Stimulated activated CD4-positive, alpha-beta T cell treated with anti-CD3 and anti-CD28 coated beads, Interleukin-2, amount 100 ng/mL, for 4 hours (primary cell): ENCODE data around the gene MTMR12.

Experiments used
- DNase-seq: peaks from one replicate; pipeline ENCODE4 v3.0.0-alpha.2; 2020; ENCODE audit warnings: low read depth

The MTMR12 gene

GRCh38 chr5:32274548-32275395, 38.0 kb downstream of the MTMR12 start:
- DNase-seq, result no peak

- no peak for DNase-seq
Measured at GRCh38 chr5:32273821-32274220, 38.9 kb downstream of the MTMR12 start.

- DNase-seq, result no peak
Measured at GRCh38 chr5:32272746-32273145, 40.0 kb downstream of the MTMR12 start.

GRCh38 chr5:32270946-32271345, 41.8 kb downstream of the MTMR12 start:
- DNase-seq, result no peak

DNA sequence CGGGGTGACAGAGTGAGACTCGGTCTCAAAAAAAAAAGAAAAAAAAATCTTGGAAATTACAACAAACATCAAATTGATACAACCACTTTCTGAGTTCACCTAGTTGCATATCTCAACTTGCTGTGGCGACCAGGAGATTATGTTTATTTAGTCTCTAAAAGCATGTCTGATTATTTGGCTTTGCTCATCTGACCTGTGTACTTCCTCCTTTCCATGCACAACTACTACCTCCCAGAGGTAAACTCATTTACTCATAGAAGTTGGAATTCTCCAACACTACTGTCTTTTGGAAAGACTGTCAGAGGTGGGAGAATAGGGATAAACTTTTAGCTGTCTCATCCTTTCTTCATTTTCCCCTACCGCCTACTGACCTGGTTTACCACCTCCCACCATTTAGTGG, 42.6 kb downstream of the MTMR12 start:
- no peak for DNase-seq

GRCh38 chr5:32265902-32266301, 46.8 kb downstream of the MTMR12 start:
- no peak for DNase-seq

DNA sequence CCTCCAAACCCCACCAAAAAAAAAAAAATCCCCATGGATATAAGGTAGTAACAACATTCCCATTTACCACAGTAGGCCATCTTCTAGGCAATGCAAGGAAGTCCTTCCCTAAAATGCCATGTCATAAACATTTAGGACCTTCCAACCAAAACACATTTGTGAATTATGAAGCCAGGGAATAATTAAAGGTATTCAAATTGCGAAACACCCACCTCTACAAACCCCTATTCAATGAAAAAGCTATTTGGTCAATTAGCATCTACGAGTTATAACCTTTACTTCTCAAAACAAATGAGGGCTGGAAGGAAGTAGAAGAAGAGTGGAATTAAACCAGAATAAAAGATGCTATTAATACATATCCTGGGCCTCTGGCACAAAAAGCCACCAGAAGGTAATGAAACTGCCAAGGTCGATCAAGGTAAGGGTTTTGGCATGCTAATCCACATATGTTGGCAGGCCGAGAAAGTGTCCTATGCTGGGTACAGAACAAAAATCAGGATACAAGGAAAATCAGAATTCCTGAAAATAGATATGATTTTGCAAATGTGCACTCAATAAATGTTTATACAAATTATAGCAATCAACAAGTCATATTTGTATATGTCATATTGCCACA, 47.7 kb downstream of the MTMR12 start:
- DNase-seq, result no peak

- DNase-seq, result no peak
Measured at GRCh38 chr5:32263684-32264083, 49.1 kb downstream of the MTMR12 start.

- DNase-seq, result no peak
Measured at GRCh38 chr5:32261198-32261597, 51.5 kb downstream of the MTMR12 start.

DNA sequence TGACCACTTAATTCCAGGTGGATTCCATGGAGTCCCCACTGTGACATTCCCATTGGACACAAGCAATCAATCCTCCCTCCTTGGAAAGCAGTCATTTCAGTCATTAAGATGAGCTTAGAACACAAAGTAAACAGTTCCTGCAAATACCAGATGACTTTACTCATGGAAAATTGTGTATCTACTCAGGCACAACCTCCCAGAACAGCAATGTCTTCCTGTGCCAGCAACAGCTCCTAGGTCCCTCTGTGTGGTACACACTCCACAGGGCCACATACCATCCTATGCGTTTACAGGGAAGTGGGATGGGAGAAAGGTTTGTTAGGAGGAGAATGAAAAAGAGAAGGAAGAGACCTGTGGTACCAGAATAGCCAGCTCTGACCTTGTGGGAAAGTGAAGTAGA, 53.7 kb downstream of the MTMR12 start:
- no peak for DNase-seq

GRCh38 chr5:32258424-32258823, 54.3 kb downstream of the MTMR12 start:
- DNase-seq, result no peak

GRCh38 chr5:32255540-32255900, 57.2 kb downstream of the MTMR12 start:
- no peak for DNase-seq

GRCh38 chr5:32254881-32255539, 57.7 kb downstream of the MTMR12 start:
- no peak for DNase-seq

DNA sequence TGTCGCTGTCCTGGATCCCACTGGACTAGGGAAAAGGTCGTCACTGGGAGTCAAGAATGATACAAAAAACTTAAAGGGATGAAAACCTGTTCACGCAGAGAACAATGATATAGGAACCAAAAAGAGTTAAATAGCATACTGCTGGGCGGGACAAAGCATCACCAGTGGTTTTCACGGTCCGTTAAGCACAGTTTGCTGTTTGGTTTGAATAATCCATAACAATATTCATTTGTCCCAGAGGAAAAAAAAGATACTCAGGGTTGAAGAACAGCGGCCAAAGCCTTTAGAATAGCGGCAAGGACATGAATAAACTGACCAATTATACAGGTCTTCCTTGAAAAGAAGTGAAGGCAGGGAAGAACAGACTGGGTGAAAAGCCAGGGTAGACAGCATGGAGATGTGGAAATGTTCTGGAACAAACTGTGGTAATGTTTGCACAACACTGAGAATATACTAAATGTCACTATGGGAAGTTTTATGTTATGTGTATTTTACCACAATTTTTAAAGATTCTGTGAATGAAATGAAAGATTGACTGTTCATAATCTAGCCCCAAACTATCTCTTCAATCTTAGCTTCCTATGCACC, 60.8 kb downstream of the MTMR12 start:
- no peak for DNase-seq

DNA sequence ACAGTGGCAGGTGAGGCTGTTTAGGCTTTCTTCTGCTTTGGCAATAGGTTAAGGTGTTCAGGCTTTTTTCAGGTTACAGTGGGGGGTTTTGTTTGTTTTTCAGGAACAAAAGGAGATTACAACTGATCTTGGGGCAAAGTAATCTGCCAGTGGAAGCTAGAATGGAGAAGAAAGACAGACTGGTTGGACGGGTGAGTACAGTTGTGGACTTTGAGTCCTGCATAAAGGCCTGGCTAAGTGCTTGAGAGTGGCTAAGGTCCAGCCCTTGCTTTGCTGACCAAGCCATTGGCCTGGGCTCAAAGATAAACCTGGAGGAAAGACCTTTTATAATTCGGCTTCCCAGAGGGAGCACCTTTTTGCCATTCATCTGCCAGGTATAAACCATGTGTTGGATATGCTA, 63.1 kb downstream of the MTMR12 start:
- no peak for DNase-seq

- DNase-seq, result no peak
Measured at GRCh38 chr5:32245742-32246141, 67.0 kb downstream of the MTMR12 start.

- no peak for DNase-seq
Measured at GRCh38 chr5:32244017-32244416, 68.7 kb downstream of the MTMR12 start.

DNA sequence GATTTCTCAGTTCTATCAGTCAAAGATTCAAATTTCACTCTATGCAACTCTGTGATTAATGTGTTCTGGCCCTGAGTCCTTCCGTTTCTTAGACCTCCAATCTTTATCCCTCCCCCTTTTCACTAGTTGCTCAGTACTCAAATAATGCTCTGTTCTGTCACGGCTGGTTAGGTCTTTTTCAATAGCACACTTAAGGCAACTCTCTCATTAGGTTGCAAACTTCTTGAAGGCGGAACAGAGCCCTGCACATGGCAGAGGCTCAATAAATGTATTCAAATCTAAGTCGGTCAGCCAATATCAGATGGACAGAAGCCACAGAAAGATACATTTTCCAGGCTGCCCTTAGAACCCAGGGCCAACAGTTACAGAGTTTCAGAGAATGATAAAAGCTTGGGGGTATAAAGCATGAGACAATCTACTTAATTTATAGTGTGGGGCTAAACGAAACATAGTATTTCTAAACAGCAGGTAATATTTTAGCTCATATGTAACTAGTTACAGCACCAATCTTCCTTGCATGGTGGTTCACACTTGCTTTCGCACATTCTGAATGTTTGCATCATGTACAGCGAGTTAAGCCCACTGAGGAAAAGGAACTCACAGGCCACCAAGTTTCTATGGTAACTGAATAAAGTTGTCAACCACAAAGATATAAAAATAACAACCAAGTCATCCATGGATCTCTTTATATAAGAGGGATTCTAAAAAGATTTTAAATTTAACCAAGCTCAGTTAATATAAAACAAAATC, 71.5 kb downstream of the MTMR12 start:
- no peak for DNase-seq

DNA sequence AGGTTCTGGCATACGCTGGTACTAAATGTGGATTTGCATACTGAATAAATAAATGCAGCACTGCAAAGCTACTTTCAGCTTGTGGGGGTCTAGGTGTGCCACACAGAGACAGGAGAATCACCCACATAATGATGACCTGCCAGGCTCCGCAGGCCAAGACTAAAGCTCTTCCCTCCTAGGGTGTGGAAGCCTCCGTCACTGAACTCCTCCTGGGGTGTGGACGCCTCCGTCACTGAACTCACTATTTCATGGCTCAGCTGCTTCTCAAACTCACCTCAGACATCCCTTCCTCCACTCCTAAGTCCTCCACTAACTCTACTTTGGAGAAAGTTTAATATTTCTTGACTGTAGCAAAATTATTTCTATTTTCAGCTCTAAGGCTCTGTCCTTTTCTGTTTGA, 73.4 kb downstream of the MTMR12 start:
- DNase-seq, result no peak

DNA sequence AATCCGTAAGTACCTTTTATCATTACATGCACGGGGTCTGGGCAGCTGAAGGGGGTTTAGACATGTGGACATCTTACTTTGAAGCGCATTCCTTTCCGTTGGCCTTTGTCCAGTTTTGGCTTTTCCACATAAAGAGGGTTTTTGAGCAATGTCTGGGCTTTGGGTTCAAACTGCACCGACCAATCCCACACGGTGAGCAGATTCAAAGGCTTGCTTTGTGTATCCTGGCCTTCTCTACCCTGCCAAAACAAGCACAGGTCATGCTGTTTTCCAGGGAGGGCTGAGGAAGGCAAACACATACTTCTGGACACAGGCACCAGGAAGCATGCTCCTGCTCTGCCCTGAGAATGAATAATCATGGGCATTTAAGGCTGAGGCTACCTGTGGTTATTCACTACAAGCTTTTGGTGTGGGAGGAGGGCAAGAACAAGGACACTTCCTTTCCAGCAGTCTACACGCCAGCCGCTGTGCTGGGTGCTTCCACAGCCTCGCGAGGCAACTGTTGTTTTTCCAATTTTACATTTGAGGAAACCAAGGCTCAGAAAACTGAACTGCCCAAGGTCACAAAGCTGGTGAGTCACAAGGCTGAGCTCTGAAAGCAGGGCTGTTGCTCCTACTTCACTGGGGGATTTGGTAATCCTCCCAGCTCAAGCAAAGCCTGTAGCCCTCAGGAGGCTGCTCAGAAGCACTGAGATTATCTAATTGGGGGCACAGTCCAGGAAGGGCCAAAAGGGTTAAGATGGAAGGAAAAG, 78.9 kb downstream of the MTMR12 start:
- no peak for DNase-seq

DNA sequence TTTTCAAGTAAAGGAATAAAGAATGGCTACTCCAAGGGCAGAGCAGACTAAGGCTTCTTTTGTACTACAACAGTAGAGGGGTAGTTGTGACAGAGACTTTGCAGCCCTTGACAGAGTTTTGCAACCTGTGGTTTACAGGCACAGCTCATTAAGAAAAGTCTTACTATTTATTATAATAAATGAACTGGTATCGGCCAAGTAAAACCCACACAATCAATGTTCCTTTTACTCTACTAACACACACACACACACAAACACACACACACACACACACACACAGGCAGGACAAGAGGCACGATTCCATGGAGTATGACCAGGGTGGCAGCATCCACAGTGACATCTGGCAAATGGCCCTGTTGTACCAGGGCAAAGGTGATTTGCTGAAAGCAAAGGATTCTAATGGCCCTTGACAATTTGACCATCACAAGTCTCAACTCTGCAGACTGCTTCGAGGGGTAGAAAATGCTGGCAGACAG, 79.5 kb downstream of the MTMR12 start:
- DNase-seq, result no peak
